GF-D8 (cell line): ENCODE data around the gene SNRNP25.

Experiments used
- DNase-seq: peaks from one replicate; lab custom pipeline; 2025; lab: John Stamatoyannopoulos, UW

The SNRNP25 gene

DNA sequence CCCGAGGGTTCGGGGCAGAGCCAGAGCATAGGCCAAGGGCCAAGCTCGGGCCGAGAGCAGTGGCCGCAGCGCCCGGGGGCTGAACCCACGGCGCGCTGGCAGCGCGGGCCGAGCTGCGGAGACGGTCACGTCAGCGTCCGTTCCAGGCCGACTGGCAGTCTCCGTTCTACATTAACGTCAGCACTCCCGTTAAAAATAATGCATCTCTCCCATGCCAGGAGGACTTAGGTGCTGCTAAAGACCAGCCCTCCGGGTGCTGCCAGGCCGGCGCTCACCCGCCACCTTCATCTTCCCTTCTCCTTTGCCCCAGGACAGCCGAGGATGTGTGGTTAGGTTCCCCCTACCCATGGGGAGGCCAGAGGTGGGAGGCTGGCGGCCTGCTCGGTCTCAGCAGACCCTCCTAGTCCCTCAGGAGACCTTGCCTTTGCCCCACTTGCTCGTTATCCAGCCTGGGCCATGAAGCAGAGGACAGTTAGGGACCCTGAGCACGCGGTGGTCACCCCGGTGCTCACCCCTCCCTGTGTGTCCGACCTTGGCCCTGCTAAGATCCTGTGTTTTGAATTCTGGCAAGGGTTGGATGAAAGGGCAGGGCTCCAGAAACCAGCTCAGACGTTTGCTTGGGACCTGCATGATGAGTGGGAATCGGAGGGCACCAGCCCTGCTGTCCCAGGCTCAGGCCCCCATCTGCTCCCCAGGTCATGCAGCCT, 25.0 kb downstream of the SNRNP25 start:
- no peak for DNase-seq

DNA sequence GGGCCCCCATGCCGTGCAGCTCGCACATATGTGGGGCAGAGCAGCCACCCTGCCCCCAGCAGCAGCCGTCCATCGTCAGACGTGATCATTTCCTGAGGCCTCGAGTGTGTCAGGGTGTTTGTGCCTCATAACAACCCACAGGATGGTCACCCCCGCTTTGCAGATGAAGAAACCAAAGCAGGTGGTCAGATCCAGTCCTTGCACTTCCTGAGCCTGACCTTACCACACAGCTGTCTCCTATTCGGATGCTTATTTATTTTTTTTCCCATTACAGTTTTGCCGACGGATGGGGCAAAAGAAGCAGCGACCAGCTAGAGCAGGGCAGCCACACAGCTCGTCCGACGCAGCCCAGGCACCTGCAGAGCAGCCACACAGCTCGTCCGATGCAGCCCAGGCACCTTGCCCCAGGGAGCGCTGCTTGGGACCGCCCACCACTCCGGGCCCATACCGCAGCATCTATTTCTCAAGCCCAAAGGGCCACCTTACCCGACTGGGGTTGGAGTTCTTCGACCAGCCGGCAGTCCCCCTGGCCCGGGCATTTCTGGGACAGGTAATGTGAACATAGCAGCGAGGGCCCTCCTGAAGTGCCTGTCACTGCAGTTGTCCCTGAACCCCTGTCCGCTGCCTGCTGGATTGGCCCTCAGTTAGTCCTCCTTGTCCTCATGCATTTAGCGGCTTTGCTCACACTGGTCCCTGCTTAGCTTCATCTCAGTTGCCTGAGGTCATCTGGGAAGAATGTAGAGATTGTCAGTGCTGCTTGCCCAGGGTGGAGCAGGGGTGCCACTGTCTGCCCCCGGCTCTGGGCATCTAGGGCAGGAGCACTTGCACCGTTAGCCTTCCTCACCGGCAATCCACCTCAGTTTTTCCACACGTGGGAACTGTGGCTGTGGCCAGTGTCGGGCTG, 25.8 kb downstream of the SNRNP25 start:
- peak; percentile 73 for DNase-seq

DNA sequence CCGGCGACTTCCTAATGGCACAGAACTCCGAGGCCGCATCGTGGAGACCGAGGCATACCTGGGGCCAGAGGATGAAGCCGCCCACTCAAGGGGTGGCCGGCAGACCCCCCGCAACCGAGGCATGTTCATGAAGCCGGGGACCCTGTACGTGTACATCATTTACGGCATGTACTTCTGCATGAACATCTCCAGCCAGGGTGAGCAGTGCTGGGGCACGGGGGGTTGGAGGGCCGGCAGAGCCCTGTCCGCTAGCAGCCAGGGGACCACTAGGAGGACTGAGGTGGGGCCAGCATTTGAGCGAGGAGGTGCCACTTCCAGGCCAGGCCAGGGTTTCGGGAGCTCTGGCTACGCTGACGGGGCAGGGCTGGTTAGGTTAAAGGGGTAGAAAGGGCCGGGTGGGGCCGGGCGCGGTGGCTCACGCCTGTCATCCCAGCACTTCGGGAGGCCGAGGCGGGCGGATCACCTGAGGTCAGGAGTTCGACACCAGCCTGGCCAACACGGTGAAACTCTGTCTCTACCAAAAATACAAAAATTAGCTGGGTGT, 29.5 kb downstream of the SNRNP25 start:
- no peak for DNase-seq

DNA sequence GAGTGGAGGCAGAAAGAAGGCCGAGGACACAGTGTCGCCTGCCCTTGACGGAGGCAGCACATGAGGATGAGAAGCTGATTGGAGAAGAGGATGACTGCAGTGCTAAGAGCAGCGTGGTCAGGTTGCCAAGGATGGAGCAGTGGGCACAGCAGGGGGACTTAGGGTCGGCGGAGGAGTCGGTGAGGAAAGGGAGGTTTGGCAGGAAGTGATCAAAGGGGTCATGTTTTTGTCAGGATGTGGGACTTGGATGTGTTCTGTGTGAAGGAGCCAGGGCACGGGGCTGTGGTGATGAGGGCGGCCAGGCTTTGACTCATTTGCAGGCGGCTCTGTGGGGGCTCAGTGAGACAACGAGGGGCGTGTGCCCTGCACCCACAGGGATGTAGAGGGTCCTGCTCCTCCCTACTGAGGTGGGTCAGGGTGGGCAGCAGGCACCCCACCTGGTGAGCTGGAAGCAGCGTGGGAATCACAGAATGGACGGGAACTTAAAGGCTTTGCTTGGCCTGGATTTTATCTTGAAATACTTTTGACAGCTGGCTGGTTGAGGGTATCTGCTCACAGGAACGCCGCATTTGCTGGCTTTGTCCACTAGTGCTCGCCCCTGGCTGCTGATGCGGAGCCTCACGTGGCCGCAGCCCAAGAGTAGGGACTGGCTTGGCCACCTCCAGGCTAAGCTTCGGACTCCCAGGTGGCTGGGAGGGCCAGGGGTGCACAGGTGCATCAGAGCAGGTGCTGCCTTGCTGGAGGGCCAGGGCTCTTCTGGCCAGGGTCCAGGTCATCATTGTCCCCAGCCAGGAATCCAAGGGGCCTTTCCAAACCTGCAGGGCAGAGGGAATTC, 30.4 kb downstream of the SNRNP25 start:
- no peak for DNase-seq

DNA sequence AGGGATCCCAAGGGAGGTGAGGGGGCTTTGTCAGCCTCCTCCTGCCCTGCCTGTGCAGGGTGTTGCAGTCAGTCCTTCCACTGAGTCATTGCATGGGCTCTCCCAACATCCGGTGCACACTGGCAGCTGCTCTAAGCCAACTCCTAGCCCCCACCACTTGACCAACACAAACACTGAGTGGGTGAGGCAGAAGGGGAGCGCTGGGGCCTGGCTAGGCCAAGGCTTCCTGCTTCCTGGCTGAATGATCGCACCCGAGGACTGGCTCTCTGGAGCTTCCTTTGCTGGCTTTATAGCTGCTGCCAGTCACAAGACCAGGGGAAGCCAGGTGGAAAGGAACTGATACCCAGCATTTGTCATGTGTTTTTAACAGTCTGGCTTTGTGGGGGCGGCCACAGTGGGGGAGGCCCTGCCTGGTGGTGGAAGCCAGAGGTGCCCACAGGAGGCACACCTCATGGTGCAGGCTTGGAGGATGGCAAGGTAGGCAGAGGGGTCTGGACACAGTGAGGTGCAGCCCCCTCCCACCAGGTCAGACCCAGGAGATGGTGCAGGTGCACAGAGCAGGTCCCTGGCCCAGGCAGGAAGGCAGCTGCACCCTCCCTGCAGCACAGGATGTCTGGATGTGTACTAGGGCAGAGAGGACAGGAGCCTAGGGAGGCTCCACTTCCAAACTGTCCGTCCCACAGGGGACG, 31.2 kb downstream of the SNRNP25 start:
- peak; percentile 93 for DNase-seq

DNA sequence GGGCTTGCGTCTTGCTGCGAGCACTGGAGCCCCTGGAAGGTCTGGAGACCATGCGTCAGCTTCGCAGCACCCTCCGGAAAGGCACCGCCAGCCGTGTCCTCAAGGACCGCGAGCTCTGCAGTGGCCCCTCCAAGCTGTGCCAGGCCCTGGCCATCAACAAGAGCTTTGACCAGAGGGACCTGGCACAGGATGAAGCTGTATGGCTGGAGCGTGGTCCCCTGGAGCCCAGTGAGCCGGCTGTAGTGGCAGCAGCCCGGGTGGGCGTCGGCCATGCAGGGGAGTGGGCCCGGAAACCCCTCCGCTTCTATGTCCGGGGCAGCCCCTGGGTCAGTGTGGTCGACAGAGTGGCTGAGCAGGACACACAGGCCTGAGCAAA, 31.8 kb downstream of the SNRNP25 start:
- DNase-seq, result no peak

DNA sequence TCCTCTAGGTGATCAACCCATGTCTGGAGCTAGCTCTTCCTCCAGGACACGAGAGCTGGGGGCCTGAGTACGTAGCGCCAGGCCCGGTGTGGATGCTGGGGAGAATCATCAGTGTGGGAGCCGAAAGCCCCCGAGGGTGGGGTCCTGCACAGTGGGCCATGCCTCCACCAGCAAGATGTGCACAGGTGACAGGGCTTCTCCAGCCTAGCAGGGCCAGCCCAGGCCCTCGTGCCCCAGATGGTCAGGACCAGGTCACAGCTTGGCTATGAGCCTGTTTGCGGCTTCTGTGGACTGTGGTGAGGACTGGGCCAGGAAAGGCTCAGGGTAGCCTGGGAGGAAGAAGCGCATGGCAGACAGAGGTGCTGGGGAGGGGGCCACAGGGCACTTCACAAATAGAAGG, 32.2 kb downstream of the SNRNP25 start:
- DNase-seq, result peak; percentile 19

DNA sequence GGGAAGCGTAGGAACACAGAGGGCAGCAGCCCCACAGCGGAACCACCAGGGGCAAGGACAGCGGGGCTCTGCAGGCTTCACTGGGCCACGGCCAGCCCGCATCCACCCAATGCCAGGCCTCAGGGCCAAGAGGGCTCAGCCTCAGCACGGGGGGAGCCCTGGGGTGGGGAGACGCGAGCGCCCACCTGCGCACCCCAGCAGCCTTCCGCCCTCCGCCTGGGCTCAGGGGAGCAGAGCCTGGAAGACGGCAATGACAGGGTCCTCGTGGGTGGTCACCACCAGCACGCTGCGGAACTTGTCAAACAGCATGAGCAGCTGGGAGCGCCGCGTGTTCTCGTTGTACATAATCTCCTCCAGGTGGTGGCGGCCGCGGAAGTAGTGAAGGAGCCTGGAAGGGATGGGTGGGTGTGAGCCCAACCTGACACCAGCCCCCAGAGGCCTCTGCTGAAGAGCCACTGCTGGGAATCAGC, 32.9 kb downstream of the SNRNP25 start:
- DNase-seq, result no peak

DNA sequence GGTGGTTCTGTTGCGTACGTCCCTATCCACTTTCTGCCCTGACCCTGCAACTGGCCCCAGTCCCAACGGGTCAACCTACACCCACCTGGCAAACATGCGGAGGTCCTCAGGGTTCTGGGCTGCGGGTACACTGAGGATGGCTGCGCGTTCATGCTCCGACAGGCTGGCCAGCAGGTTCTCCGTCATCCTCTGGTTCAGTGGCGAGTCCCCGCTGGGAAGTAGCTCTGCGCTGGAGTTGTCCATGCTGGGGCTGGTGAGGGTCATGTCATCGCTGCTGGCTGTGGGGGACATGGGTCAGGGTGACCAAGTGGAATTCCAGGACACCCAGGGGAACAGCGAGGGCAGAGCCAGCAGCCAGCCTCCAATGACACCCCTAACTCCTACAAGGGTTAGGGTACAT, 35.0 kb downstream of the SNRNP25 start:
- DNase-seq, result no peak

DNA sequence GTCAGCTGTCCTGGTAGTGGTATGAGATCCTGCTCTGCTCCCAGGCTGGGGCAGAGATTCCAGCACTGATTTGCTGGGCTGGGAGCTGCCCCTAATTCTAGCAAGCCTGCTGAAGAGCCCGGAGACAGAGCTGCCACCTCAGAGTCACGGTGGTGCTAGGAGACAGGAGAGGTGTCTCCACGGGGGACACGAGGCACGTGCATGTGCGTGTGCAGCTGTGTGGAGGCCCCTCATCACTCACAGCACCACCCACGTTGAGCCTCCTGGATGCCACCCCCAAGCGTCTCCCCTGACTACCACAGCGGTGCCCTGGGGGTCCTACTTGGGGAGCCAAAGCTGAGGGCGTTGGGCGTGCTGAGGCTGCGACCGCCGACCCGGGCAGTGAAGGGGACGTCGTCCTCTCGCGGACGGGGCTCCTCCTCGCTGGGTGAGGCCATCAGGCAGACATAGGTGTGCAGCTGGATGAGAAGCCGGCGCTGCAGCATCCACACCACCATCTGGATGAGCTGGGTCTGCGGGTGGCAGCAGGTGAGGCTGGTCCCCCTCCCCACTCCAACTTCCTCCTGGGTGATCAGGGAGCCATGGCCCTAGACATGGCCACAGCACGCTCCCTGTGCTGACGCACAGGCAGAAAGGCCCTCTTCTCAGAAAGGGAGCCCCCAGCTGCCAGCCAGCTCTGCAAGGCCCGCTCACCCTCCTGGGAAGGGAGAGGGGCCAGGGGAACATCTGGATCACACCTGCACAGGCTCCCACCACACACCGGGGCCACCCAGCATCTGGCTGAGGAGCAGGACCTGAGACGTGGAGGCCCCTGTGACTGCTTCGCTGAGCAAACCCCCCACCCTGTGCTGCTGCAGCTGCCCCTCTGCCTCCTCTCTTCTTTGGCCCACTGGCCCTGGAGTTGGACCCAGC, 36.0 kb downstream of the SNRNP25 start:
- DNase-seq, result no peak

DNA sequence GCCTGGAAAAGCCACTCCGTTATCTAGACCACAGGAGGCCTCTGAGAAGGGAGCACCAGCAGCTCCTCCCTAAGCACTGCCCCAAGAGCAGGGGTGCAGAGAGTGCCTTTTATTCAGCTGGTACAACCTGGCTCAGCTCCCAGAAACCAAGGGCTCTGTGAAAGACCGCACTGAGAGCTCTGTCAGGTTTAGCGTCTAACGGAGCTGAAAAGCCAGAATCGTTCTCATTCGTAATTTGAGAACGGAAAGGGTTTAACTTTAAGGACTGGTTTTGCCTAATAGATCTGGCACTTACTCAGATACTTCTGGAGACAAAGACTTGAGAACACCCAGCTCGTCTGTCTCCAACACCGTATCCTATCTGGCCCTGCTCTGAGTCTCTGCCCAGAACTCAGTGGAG, 37.9 kb downstream of the SNRNP25 start:
- no peak for DNase-seq

DNA sequence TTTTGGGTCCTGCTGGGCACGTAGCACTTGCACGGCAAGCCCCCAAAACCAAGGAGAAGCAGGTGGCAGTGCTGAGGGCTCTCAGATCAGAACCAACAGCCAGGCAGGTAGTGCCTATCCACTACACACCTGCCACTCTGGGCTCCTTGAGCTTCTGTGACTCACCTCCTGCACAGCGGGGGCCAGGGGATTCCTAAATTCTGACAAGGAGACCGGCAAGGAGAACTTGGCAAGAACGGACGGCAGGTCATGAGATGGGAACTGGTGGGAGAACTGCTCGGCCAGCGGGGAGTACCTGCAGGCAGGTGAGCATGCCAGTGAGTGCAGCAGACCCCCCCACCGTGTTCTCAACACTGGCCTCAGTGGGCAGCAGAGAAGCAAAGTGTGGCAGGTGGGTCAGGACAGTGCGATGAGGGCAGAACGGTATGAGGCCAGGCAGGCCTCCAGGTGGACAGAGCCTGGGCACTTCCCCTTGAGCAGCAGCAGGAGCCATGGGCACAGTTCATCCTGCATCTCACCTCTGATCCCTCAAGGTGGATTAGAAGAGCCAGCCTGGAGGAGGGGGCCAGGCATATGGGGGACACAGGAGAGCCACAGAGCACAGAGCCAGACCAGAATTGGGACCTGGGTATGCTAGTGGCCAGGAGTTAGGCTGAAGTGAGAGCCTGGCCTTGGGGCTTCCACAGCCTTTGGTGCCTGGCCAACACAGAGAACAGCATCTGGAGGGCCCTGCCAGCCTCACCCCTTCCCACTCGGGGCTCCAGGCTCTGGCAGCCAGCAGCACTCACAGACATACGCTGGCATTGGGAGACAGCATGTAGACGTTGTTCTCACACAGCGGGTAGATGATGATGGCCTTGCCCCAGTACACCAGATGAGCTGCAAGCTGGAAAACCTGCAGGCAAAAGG, 39.1 kb downstream of the SNRNP25 start:
- no peak for DNase-seq

DNA sequence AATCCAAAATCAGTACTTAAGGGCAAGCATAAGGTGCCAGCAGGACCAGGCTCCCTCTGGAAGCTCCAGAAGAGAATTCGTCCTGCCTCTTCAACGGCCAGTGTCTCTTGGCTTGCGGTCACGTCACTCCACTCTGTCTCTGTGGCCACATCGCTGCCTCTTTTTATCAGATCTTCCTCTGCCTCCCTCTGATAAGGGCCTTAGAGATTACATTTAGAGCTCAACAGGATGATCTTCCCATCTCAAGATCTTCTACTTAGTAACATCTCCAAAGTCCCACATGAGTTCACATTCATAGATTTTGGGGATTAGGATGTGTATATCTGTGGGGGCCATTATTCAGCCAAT, 41.3 kb downstream of the SNRNP25 start:
- DNase-seq, result peak; percentile 61

DNA sequence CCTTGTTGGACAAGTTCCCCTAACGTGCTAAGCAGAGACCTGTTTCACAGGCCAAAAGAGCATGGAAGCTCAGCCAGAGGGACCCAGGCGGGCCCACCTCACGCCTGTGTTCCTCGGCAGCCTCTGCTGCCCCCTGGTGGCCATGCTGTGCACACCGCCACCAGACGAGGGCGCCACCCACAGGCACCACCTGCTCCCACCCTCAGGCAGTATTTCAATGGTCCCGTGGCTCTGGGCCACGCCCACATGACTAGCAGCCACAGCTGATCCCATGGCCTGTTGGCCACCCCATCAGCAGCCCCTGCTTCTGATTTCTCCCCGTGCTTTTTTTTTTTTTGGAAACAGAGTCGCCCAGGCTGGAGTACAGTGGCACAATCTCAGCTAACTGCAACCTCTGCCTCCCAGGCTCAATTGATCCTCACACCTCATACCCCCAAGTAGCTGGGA, 43.3 kb downstream of the SNRNP25 start:
- DNase-seq, result peak; percentile 66

DNA sequence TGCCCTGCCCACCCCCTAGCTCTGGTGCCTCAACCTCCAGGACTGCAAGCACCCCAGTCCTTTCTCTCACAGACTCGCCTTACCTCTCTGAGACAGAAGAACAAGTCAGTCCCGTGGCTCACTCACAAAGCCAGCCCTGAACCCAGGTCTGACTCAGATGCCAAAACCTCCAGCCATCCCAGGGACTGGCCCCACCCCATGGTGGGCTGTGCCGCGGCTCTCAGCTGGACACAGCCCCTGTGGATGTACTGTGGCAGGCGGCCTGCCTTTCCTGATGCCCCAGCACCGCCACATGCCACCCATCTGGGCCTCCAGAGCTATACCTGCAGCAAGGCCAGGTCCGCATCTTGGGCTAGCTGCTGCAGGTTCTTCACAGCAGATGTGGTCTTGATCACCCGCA, 44.2 kb downstream of the SNRNP25 start:
- DNase-seq, result no peak

DNA sequence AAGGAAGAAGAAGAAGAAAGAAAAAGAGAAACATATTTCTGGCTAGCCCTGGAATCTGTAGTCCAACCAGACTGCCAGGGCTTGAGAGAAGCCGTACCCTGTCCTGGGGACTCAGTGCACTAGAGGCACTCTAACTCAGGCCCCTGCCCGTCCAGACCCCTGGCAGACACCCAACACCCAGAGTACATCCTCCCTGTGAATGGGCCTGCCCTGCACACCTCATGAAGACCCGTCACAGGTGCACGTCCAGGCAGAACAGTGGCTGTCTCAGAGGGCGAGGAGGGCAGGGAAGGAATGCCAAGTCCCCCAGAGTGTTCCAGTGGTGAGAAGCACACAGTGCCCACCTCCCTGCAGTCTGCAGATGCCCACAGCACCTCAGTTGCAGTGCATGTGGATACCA, 47.4 kb downstream of the SNRNP25 start:
- no peak for DNase-seq

DNA sequence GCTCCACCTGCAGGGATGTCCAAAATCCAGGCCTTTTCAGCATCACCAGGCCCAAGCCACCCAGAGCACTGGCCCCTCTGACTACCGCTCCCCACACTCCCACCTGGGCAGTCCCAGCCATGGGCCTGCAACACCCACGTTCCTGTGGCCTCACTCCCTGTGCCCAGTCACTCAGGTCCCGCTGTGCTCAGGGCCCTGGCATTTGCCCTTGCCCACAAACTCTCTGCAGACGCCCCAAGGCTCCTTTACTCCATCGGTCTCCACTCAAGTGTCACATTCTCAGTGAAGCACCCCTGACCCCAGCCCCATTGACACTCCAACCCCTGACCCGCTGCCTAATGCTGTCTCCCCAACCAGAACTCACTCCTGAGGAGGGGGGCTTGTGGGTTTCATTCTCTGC, 48.0 kb downstream of the SNRNP25 start:
- DNase-seq, result no peak

DNA sequence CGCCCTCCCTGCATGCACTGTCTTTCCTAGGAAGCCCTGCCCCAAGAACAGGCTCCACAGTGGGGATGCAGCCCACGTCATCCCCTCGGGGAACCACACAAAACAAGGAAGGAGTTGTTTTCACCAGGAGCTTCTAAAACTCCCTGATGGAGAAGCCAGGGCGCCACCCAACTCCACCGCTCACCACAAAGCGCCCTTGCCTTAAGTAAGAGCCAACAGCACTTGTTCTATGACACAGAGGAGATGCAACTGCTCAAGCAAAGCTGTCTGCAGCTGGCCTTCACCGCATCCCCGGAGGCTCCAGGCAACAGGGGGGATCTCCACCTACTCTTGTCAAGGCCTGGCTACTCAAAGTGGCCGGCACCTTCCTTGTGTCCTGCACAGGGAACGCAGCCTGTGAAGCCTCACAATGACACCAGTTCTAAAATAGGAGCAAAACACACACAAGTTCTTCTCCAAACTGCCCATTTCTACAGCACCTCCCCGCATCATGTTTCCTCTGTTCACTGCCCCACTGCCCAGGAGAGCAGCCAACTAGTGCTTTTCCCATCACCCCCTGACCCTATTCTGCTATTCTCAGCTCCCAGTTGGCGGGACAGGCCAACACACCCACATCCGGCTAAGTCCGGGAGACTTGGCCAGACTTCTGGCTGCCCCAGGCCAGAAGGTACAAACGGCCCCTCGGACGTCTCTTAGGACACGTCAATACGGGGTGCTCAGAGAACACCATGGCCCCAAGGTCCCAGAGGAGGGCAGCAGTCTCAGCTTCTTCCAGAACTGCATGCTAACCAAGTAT, 48.6 kb downstream of the SNRNP25 start:
- DNase-seq, result no peak

DNA sequence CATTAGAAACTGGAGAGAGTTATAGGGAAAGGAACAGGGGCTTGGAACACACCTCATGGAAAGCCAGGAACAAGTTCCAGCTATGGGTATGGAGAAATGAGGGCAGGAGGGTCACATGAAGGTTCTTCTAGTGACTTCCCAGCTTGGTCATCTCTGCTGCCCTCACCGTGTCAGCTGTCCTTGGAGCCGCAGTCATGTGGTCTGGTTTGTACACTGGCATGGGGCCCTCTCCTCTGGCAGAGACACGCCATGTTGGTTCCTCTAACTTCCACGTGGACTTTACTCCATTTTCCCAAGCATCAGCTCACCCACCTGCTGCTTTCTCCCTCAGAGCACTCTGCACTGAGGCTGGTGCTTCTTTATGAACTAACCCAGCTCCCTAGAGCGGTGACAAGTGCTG, 50.7 kb downstream of the SNRNP25 start:
- no peak for DNase-seq
